Naive thymus-derived CD4-positive, alpha-beta T cell (primary cell): Measurements from ENCODE around the gene KRTAP10-3. TPM values are rescaled to one million over a fixed set of nuclear protein-coding genes. Genes with fewer than 3 reads are reported as not detected.
A peak's percentile ranks its signal among the peaks of the same experiment; 100 is the strongest.

Source experiments
- ATAC-seq: fragments of 150-1000 bp; cut with Tn5 transposase; 2 replicates; pipeline ENCODE4 v1.10.0; 2021; ENCODE audit warnings: mild to moderate bottlenecking, moderate library complexity
- CTCF ChIA-PET: fragments of 350-600 bp; sonication (Branson Sonifier 250); formaldehyde crosslinking; loops from one replicate; lab custom pipeline; 2021; ENCODE audit warnings: antibody characterized with exemption; lab: Charles Lee
- POLR2A ChIA-PET: fragments of 350-600 bp; sonication (Branson Sonifier 250); formaldehyde crosslinking; loops from one replicate; lab custom pipeline; 2021; ENCODE audit warnings: antibody characterized with exemption, inconsistent platforms; lab: Charles Lee
- DNase-seq, 9 donors: peaks; one replicate each; pipeline versions ENCODE4 v3.0.0 to v3.0.0-alpha.2; 2020 to 2022; ENCODE audit warnings: mixed read lengths in 1 of 9
- H3K27ac ChIP-seq: one replicate; pipeline ENCODE4 v1.7.0; 2013; ENCODE audit warnings: mild to moderate bottlenecking, low read depth, low read length, moderate library complexity
- H3K27me3 ChIP-seq, 2 donors: one replicate each; pipeline ENCODE4 v1.7.0; 2013; ENCODE audit warnings: low read length in 2 of 2, mild to moderate bottlenecking in 2 of 2, moderate library complexity in 2 of 2; ENCODE audit not compliant: control insufficient read depth in 2 of 2, insufficient read depth in 2 of 2
- H3K36me3 ChIP-seq, 3 experiments: 1 replicate in 2 of 3; 2 replicates in 1 of 3; pipeline ENCODE4 v1.7.0; 2013; ENCODE audit warnings: low read length in 3 of 3, mild to moderate bottlenecking in 3 of 3, moderate library complexity in 1 of 3; ENCODE audit not compliant: insufficient read depth in 3 of 3, control insufficient read depth in 2 of 3
- H3K4me1 ChIP-seq, 2 donors: one replicate each; pipeline ENCODE4 v1.7.0; 2013; ENCODE audit warnings: low read length in 2 of 2, mild to moderate bottlenecking in 2 of 2, moderate library complexity in 1 of 2; ENCODE audit not compliant: control insufficient read depth in 2 of 2, insufficient read depth in 2 of 2
- H3K4me3 ChIP-seq: 2 replicates; pipeline ENCODE4 v1.7.0; 2013; ENCODE audit warnings: mild to moderate bottlenecking, low read length
- H3K9me3 ChIP-seq, 3 experiments: 1 replicate in 2 of 3; 2 replicates in 1 of 3; pipeline ENCODE4 v1.7.0; 2013; ENCODE audit warnings: low read length in 3 of 3; ENCODE audit not compliant: control insufficient read depth in 2 of 3
- H3K27ac Mint-ChIP-seq, 9 donors: one replicate each; pipeline ENCODE4 v1.8.0; 2020 to 2022; ENCODE audit warnings: mixed read lengths in 9 of 9, mild to moderate bottlenecking in 8 of 9, moderate library complexity in 5 of 9, inconsistent platforms in 2 of 9
- H3K27me3 Mint-ChIP-seq, 5 donors: one replicate each; pipeline ENCODE4 v1.8.0; 2021 to 2022; ENCODE audit warnings: mixed read lengths in 5 of 5, mild to moderate bottlenecking in 1 of 5
- H3K36me3 Mint-ChIP-seq, 5 donors: one replicate each; pipeline ENCODE4 v1.8.0; 2020 to 2022; ENCODE audit warnings: mixed read lengths in 5 of 5, mild to moderate bottlenecking in 3 of 5, inconsistent platforms in 1 of 5
- H3K4me1 Mint-ChIP-seq, 7 donors: one replicate each; pipeline ENCODE4 v1.8.0; 2020 to 2022; ENCODE audit warnings: mixed read lengths in 7 of 7, mild to moderate bottlenecking in 3 of 7, inconsistent platforms in 1 of 7
- H3K4me3 Mint-ChIP-seq, 10 donors: one replicate each; pipeline ENCODE4 v1.8.0; 2020 to 2022; ENCODE audit warnings: mild to moderate bottlenecking in 10 of 10, mixed read lengths in 10 of 10, moderate library complexity in 6 of 10, inconsistent platforms in 2 of 10
- H3K9me3 Mint-ChIP-seq, 11 donors: one replicate each; pipeline ENCODE4 v1.8.0; 2020 to 2022; ENCODE audit warnings: mixed read lengths in 11 of 11, mild to moderate bottlenecking in 4 of 11, inconsistent platforms in 1 of 11, moderate library complexity in 1 of 11
- intact Hi-C, 2 donors: fragments of 100-400 bp; cut with micrococcal nuclease; formaldehyde crosslinking; loops; one replicate each; pipeline ENCODE4 v1.15.1; 2023
- polyA plus RNA-seq, 2 donors: library from polyadenylated mRNA; unstranded; fragments of 300-500 nt; fragmentation: Illumina TruSeq; gene quantifications; one replicate each; pipeline ENCODE4 v1.2.3, GENCODE V29; 2021
- total RNA-seq, 6 experiments: library from RNA in 5 of 6; stranded (reverse) in 5 of 6; gene quantifications; 1 replicate in 5 of 6; 2 replicates in 1 of 6; pipeline ENCODE4 v1.2.3 and lab custom pipeline; 2021 to 2026

KRTAP10-3 gene
- total and polyA plus RNA-seq, 7 experiments from 2014 or later, result not detected

DNA sequence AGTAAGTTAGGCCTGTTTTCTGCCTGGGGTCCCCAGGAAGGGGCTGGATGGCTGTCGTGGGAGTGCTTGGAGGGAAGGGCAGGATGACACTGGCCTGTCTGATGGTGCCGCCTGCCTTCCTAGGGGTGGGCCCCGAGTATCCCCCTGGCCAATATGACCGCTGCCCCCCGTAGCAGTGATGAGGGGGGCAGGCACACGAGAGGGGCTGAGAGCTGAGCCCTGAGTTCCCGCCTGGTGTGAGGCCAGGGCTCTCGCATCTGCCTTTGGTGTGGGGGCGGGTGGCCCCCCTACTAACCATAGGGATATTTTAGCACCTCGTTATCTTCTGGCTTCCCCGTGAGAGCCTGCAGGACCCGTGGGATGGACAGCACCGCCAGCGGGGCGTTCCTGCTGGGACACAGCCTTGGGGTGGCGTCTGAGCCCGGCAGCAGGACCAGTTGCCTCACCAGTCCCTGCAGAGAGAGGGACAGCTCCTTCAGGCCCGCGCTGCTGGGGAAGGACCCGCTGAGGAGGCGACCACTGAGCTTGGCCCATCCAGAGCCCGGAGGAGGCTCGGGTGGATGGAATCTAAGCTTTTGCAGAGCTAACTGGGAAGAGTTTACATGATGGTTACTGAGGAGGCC, 29.0 kb downstream of the KRTAP10-3 start:
- ATAC-seq, result no peak
- H3K4me3 Mint-ChIP-seq, result no peak overlapping the region
- intact Hi-C loops, result no loop called here
- CTCF ChIA-PET, result no interaction called here
- POLR2A ChIA-PET, result no interaction called here
- H3K4me1 ChIP-seq, result no peaks in the 10 kb centered on the region
- no peak overlapping the region for H3K27ac ChIP-seq
- H3K36me3 ChIP-seq, result no peaks in the 10 kb centered on the region
- H3K9me3 ChIP-seq, result no peaks in the 10 kb centered on the region
- H3K36me3 Mint-ChIP-seq, result no peaks in the 10 kb centered on the region
- no peaks in the 10 kb centered on the region for H3K27me3 ChIP-seq
- peak in 1 of 9 donors; percentile 2 for DNase-seq
- H3K4me3 ChIP-seq, result no peak overlapping the region
- H3K27me3 Mint-ChIP-seq, result no peaks in the 10 kb centered on the region
- no peak overlapping the region for H3K27ac Mint-ChIP-seq
- peaks cover 0 to under 1% (median 0%) of the 10 kb centered on the region in 11 donors for H3K9me3 Mint-ChIP-seq
- peaks cover 0 to 3% (median 0%) of the 10 kb centered on the region in 7 donors for H3K4me1 Mint-ChIP-seq

DNA sequence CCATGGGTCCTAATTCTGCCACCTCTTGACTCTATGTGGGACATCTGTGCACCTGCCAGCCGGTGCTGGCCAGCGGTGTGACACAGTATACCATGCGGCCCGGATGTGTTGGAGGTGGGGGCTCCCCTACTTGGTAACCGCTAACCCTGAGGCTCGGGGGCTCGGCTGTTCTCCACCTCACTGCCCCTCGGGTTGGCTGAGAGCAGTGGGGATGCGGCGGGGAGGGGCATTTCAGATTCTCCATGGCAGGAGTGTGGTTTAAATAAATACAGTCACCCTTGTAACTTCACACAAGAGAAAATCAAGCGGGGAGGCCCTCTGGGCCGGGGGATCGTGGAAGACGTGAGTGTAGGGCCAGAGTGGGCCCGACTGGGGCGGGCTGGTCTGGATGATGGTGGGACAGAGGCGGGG, 29.6 kb downstream of the KRTAP10-3 start:
- H3K9me3 ChIP-seq, result no peaks in the 10 kb centered on the region
- no peak overlapping the region for H3K27ac Mint-ChIP-seq
- POLR2A ChIA-PET, result no interaction called here

DNA sequence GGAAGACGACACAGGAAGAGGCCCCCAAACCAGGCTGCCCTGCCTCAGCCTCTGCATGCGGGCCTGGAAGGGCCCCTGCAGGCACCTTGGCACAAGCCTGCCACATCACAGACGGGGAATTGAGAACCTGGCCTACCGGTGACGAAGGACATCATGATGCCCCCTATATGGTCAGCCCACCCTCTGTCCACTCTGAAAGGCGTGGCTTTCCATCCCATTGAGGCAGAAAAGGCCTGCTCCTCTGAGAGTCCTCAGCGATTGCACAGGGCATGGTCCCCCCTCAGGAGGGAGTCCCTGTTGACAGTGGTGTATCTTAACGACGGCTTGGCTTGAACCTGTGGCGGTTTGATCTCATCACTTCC, 30.0 kb downstream of the KRTAP10-3 start:
- Mint-ChIP-seq H3K4me1 (peaks cover 0 to 3% (median 0%) of the 10 kb centered on the region in 7 donors), H3K27me3 (no peaks in the 10 kb centered on the region), H3K27ac (no peak overlapping the region), H3K9me3 (no peaks in the 10 kb centered on the region), H3K4me3 (no peak overlapping the region), H3K36me3 (no peaks in the 10 kb centered on the region)
- H3K36me3 ChIP-seq, result no peaks in the 10 kb centered on the region
- DNase-seq, result no peak
- no peaks in the 10 kb centered on the region for H3K27me3 ChIP-seq
- CTCF ChIA-PET, result no interaction called here
- H3K9me3 ChIP-seq, result no peaks in the 10 kb centered on the region
- ATAC-seq, result no peak
- intact Hi-C loops, result no loop called here
- H3K27ac ChIP-seq, result no peak overlapping the region
- no peak overlapping the region for H3K4me3 ChIP-seq
- POLR2A ChIA-PET, result no interaction called here
- no peaks in the 10 kb centered on the region for H3K4me1 ChIP-seq

More for the DNA sequence above, 29.6 kb downstream of the KRTAP10-3 start:
- Mint-ChIP-seq H3K36me3 (no peaks in the 10 kb centered on the region), H3K9me3 (no peaks in the 10 kb centered on the region), H3K4me1 (peaks cover 0 to 3% (median 0%) of the 10 kb centered on the region in 7 donors), H3K27me3 (no peaks in the 10 kb centered on the region), H3K4me3 (no peak overlapping the region)
- ATAC-seq (no peak), DNase-seq (no peak)
- CTCF ChIA-PET, result no interaction called here
- intact Hi-C loops, result no loop called here
- Histone ChIP-seq H3K4me1 (no peaks in the 10 kb centered on the region), H3K36me3 (no peaks in the 10 kb centered on the region), H3K27me3 (no peaks in the 10 kb centered on the region), H3K27ac (no peak overlapping the region), H3K4me3 (no peak overlapping the region)

DNA sequence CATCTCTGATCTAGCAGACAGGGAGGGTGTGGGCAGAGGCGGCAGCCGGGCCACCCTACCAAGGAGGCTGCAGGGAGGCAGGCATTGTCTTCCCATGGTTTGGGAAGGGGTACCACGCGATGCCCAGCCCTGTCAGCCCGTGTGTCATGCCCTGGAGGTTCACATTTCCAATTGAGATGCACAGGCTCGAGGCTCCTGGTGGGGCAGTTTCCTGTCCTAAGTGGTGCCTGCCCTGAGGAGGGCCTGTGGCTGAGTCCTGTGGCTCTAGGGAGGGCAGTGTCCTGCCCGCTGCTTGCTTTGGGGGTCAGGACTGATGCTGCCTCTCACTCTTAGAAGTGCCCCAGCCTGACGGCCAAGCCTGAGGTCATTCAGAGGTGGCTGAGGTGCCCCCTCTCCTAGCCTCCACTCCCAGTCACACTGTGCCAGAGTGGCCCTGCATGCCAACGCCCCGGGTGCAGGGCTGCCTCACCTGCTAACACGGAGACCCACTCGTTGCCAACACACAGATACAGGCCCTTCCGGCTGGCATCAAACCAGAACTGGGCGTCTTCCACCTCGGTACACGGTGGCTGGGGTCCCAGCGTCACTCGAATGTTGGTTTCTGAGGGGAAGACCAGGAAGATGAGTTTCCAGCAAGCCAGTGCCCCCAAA, 30.5 kb downstream of the KRTAP10-3 start:
- Histone ChIP-seq H3K4me3 (no peak overlapping the region), H3K27ac (no peak overlapping the region), H3K4me1 (no peaks in the 10 kb centered on the region), H3K9me3 (no peaks in the 10 kb centered on the region), H3K27me3 (no peaks in the 10 kb centered on the region), H3K36me3 (no peaks in the 10 kb centered on the region)
- intact Hi-C loops, result no loop called here
- Mint-ChIP-seq H3K9me3 (no peaks in the 10 kb centered on the region), H3K27me3 (no peaks in the 10 kb centered on the region), H3K36me3 (no peaks in the 10 kb centered on the region), H3K4me3 (no peak overlapping the region), H3K4me1 (peaks cover 0 to 3% (median 0%) of the 10 kb centered on the region in 7 donors), H3K27ac (no peak overlapping the region)
- CTCF ChIA-PET, result interaction anchor here (0.7 kb wide), 1 partner anchor 130 kb away, joined by 3 read pairs; no protein-coding TSS in a partner anchor
- ATAC-seq (no peak), DNase-seq (no peak)
- POLR2A ChIA-PET, result no interaction called here

DNA sequence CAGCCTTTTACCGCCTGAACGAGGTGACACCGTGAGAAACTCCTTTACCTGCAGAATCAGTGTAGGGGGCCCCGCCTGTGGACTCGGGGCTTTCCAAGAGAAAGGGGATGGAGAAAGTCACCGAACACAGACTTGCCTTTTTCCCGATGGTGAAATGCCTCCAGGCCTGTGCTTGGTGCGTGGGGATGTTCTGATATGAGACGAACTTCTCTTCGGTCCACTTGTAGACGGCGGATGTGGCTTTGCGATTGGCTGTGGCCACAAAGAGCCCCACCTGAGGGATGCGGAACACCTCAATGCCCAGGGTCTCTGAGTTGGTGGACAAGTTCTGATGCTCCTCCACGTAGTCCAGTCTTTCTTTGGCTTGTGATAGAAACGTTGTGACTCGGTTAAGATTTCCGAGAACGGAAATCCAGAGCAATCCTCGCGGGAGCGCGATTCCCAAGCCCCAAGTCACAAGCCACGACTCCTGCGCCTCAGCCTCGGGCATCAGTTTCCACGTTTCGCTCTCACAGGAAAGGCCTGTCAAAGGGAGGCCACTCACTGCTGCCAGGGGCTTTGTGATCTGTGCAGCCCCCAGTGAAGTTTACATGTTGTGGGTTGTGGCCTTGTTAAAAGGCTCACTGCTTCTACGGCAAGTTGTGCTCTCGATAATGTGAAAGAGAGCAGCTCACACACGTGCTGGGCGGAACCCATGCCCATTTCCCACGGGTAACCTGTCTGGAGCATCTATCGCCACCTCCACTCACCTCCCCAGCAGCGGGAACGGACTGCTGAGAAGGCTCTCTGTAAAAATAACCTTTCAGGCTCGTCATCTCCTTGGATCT, 31.2 kb downstream of the KRTAP10-3 start:
- peaks cover 0 to 3% (median 0%) of the 10 kb centered on the region in 7 donors for H3K4me1 Mint-ChIP-seq
- H3K9me3 ChIP-seq, result no peaks in the 10 kb centered on the region
- no peak for DNase-seq
- H3K27me3 Mint-ChIP-seq, result no peaks in the 10 kb centered on the region
- intact Hi-C loops, result no loop called here
- POLR2A ChIA-PET, result no interaction called here
- H3K36me3 Mint-ChIP-seq, result no peaks in the 10 kb centered on the region
- no peaks in the 10 kb centered on the region for H3K27me3 ChIP-seq
- CTCF ChIA-PET, result interaction anchor here (0.7 kb wide), 1 partner anchor 131 kb away, joined by 3 read pairs; no protein-coding TSS in a partner anchor
- no peak overlapping the region for H3K27ac ChIP-seq
- H3K36me3 ChIP-seq, result no peaks in the 10 kb centered on the region
- H3K9me3 Mint-ChIP-seq, result no peaks in the 10 kb centered on the region
- H3K4me1 ChIP-seq, result no peaks in the 10 kb centered on the region
- no peak overlapping the region for H3K4me3 ChIP-seq
- no peak overlapping the region for H3K4me3 Mint-ChIP-seq
- H3K27ac Mint-ChIP-seq, result no peak overlapping the region
- ATAC-seq, result no peak

DNA sequence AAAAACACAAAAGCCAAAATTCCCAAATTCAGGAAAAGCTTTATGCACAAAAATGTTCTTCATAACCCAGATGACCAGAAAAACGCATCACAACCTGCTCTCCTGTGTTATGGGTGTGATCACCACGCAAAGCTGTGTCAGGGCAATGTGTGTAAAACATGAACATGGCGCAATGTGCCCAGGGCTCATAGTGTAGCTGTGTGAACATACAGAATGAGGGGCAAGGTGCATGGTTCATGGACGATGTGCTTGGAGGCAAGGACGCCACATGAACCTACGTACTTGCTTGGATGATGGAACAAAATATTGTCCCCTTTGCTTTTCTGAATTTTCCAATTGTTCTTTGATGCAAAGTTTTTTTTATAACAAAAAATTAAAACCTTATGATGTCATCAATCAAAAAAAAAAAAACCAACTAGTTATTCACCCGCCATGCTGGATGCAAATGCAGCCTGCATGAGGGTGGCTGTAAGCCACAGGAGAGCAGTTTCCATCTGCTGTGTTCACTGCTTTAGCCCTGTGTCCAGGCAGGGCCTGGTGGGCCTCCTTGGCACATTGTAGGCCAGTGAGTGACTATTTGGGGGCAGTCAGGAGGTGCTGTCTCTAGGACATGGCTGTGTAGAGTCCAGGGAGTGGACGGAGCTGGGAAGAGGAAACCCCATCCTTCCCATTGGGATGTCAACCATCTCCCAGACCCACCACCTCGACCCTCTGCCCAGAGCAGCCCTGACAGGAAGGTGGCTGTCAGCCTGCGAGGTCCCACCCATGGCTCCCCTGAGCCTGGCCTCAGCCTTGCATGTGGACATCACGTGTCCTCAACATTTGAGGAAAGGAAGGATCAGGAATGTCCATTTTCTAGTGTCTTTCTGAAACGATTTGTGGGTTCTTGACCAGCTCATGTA, 32.2 kb downstream of the KRTAP10-3 start:
- Mint-ChIP-seq H3K4me3 (no peak overlapping the region), H3K27me3 (no peaks in the 10 kb centered on the region), H3K36me3 (no peaks in the 10 kb centered on the region), H3K27ac (no peak overlapping the region), H3K4me1 (peaks cover 0 to 3% (median 0%) of the 10 kb centered on the region in 7 donors), H3K9me3 (no peaks in the 10 kb centered on the region)
- Histone ChIP-seq H3K36me3 (no peaks in the 10 kb centered on the region), H3K27me3 (no peaks in the 10 kb centered on the region), H3K4me1 (no peaks in the 10 kb centered on the region), H3K9me3 (no peaks in the 10 kb centered on the region), H3K4me3 (no peak overlapping the region), H3K27ac (no peak overlapping the region)
- CTCF ChIA-PET, result interaction anchor here (0.6 kb wide), 1 partner anchor 1217 kb away, joined by 3 read pairs; no protein-coding TSS in a partner anchor
- ATAC-seq (no peak), DNase-seq (no peak)
- POLR2A ChIA-PET, result interaction anchor here (1.0 kb wide), 1 partner anchor 9 kb away, joined by 3 read pairs; no protein-coding TSS in a partner anchor
- intact Hi-C loops, result no loop called here
